Fibroblast of mammary gland (primary cell): ENCODE measurements around the gene NINJ1.
A peak's percentile ranks its signal among the peaks of the same experiment; 100 is the strongest.

ENCODE experiments used
- DNase-seq: peaks from one replicate; pipeline ENCODE4 v3.0.0-alpha.2; 2010; ENCODE audit warnings: low read depth
- H3K4me3 ChIP-seq: 2 replicates; pipeline ENCODE4 v1.5.1; 2011; ENCODE audit warnings: low read depth, mild to moderate bottlenecking, low read length, moderate library complexity; ENCODE audit not compliant: control insufficient read depth
- CTCF ChIP-seq: conservative IDR thresholded peaks from 2 replicates; pipeline ENCODE4 v1.5.1; 2011; ENCODE audit warnings: low read depth, low read length, inconsistent platforms; ENCODE audit not compliant: control insufficient read depth, insufficient read depth

NINJ1 gene

DNA sequence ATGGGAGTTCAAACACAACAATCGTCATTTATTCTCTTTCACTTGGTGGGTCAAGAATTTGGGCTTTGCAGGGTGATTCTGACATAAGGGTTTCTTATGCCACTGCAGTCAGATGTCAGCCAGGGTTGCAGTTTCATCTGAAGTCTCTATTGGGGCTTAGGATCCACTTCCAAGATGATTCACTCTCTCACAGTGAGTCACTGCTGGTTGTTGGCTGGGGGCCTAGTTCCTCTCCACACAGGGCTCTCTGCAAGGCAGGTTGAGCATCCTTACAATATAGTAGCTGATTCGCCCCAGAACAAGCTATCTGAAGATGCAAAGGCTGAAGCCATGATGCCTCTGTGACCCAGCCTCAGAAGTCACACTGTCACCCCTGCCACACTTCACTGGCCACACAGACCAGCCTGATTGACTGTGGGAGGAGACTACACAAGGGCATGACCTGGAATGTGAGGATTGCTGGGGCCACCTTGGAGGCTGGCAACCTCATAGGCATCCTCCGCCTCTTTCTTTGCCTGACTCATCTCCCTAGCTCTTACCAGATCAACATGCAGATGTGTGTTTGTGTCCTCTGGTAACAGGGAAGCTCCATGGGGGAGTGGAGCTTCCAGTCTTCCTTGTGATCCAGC is 42.5 kb downstream of the NINJ1 start:
- H3K4me3 ChIP-seq, result no peak overlapping the region
- no peak for TF ChIP-seq CTCF
- DNase-seq, result peak; percentile 97

GRCh38 chr9:93091056-93091452 is 43.0 kb downstream of the NINJ1 start:
- no peak overlapping the region for H3K4me3 ChIP-seq
- no peak for TF ChIP-seq CTCF
- DNase-seq, result no peak

GRCh38 chr9:93090091-93090655 is 43.9 kb downstream of the NINJ1 start:
- no peak for TF ChIP-seq CTCF
- H3K4me3 ChIP-seq, result no peak overlapping the region
- no peak for DNase-seq

DNA sequence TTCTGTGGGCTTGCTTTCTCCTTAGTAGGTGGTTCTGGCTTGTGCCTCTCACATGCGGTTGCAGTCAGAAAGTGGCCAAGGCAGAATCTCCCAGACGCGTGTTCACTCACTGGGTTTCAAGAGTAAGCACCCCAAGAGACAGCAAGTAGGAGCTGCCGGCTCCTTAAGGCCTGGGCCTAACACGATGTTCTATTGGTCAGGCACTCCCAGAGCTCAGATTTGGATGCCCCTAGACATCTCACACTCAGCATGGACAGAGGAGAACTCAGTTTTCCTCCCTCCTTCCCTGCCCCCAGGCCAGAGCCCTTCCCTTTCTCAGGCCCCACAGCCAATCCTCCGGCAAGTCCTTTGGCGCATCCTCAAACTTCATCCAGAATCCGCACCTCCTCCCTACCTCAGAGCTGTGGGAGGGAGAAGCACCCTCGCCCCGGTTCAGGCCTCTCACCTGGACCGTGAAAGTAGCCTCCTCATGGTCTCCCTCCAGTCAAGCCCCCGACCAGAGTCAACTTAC is 44.5 kb downstream of the NINJ1 start:
- H3K4me3 ChIP-seq, result no peak overlapping the region
- no peak for DNase-seq
- no peak for TF ChIP-seq CTCF

DNA sequence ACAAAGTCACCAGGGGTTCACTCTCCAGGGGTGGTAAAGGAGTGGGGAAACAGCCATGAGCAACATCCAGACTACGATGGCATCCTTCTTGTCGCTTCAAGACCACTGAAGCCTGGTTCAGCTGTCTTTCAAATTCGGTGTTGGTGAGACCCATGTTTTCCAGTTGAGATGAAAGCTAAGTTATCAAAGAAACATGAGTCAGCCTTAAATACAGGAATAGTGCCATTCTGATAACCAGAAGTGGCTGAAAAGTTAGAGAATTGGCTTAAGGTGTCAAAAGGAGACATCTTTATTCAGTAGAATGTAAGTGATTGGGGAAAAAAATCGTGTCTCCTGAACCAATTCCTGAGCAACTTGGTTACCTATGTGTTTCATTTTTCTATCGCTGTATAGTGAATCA is 45.0 kb downstream of the NINJ1 start:
- H3K4me3 ChIP-seq, result no peak overlapping the region
- DNase-seq, result no peak
- no peak for TF ChIP-seq CTCF

GRCh38 chr9:93088656-93089015 is 45.4 kb downstream of the NINJ1 start:
- TF ChIP-seq CTCF, result no peak
- no peak for DNase-seq
- no peak overlapping the region for H3K4me3 ChIP-seq

DNA sequence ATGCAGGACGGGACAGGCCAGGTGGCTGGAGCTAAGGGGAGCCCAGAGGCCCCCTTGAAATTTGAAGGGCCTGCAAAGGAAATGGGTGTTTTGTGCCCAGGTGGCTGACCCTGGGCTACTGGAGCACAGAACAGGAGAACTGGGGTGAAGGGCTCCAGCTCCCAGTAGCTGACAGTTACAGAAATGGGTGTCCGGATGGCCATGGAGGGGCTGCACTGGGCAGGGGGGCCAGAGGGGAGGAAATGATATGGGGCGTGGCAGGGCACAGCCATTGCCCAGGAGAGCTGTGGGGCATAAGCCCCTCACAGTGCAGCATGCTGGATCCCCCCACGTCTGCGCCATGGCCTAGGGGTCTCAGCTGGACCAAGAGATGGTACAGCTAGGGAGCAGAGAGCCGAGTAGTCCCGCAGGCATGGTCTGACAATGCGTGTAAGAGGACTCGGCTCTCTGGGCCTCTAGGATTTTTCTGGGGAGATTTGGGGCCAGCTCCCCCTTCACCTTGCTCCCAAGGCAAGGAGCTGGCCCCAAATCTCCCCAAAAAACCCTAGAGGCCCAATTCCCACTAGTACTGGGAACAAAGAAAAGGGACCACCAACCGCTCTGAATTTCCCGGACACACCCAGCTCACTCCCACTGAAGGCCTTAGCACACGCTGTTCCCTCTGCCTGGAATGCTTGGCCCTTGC is 45.9 kb downstream of the NINJ1 start:
- TF ChIP-seq CTCF, result no peak
- H3K4me3 ChIP-seq, result no peak overlapping the region
- DNase-seq, result no peak
